ENCODE measurements around the gene EXOC3L4. TPM values are rescaled to one million over a fixed set of nuclear protein-coding genes. Genes with fewer than 3 reads are reported as not detected.

Gene EXOC3L4
- polyA plus RNA-seq, 3 donors: 2.3 to 8.3 (median 6.1) TPM

DNA sequence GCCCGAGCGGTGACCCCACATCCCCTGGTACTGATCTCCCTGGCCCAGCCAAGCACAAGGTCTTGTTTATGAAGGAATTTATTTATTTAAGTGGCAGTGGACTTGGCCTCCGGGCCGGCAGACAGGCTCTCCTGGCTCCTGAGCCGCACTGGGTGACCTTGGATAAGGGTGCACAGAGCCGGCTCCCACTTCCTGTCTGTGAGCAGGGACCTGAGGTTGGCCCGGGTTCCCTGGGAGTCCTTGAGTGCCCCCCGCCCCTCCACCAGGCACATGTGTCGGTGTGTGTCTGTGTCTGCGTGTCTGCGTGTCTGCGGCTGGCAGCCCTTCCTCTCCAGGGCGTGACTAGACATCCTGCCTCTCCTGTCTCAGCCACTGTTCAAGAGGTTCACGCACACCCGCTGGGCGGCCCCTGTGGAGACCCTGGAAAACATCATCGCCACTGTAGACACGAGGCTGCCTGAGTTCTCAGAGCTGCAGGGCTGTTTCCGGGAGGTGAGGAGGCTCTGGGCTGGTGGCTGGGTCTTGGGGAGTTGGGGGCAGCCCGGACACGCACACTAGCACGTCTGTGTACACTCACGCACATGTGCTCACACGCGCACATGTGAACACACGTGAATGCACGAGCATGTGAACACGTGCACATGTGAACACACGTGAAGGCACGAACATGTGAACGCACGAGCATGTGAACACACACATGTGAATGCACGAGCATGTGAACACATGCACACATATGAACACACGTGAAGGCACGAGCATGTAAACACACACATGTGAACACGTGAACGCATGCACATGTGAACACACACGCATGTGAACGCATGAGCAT lies 38.1 kb downstream of the EXOC3L4 start:
- no peak for DNase-seq

DNA sequence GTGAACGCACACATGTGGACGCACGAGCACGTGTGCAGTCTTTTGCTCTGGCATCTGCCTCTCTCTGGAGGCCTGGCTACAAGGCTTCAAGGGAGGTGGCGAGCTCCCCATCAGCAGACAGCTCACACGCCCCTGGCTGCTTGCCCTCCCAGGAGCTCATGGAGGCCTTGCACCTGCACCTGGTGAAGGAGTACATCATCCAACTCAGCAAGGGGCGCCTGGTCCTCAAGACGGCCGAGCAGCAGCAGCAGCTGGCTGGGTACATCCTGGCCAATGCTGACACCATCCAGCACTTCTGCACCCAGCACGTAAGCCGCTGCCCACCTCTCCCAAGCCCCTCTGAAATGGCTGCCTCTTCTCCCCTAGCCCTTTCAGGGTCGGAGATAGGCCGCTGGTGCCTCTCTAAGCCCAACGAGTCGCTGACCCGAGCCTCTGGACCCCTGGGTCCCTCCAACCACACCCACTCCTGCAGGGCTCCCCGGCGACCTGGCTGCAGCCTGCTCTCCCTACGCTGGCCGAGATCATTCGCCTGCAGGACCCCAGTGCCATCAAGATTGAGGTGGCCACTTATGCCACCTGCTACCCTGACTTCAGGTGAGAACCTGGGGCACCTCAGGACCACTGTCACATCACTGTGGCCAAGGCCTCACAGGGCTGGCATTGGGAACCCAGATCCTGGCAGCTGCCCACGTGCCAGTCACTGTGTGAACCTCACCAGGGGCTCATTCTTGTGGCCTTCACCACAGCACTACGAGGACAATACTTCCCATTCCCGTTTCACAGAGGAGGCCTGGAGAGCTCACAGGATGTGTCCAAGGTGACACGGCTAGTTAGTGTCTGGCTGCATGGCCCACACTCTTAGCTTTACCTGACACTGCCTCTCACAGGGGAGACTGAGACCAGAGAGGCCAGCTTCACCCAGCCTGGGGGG lies 39.0 kb downstream of the EXOC3L4 start:
- no peak for DNase-seq

DNA sequence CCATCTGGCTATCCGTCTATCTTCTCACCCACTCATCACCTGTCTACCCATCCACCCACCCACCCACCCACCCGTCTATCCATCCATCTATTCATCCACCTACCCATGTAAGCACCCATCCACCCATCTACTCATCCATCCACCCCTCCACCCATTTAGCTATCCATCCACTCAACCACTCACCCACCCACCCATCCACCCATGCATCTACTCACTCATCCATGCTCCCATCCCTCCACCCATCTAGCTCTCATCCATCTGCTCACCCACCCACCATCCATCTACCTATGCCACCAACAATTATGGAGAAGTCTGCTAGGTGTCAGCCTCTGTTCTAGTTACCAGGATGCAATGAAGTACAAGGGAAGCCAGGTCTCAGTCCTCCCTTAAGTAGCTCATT lies 39.9 kb downstream of the EXOC3L4 start:
- no peak for DNase-seq

DNA sequence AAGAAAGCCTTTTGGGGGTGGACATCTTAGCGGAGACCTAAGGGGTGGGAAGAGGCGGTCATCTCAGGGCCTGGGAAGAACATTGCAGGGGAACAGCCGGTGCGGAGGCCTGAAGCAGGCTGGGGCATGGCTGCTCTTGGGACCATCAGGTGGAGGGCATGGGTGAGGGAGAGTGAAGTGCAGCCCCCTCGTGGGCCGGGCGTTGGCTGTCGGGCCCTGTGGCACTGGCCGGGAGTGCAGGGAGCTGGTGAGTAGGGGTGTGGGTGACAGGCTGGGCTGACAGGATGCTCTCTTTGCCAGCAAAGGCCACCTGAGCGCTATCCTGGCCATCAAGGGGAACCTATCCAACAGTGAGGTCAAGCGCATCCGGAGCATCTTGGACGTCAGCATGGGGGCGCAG lies 40.4 kb downstream of the EXOC3L4 start:
- DNase-seq: no peak

DNA sequence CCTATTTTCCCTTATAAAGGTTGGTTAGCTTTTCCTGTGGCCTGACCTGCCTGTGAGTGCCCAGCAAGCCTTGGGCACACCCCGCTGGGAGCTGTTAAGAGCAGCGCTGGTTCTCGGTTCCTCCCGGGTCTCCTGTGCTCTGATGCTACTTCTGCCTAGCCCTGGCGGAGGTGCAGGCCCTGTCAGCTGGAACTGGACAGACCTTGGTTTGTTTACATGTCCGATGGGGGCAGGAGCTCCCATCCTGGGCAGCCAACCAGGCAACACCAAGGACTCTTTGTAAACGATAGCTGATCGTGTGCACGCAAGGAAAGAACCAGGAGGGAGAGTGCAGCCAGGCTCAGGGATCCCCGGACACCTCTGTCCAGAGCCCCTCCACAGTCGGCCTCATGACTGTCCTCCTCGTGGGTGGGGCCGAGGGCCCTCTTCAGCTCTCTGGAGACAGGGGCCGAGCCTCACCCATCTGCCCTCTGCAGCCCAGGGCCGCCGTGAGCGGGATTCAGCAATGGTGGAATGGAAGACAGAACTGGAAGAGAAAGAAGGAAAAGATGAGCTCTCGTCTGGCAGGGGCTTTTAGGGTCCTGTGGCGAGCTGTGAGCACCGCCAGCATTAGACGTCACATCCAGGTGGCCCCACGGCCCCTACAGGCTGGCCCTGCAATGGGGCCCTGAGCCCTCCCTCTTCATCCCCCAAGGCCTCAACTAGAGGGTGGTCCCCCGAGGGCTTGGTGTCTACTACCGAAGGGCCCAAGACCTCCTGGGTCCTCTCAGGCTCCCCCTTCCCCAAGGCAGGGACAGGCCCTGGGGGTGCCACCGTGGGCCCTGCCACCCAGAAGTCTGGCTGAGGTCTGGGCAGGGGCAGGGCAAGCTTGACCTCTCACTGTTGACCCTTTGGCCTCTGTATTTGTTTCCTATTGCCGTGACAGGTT lies 41.1 kb downstream of the EXOC3L4 start:
- no peak for DNase-seq

DNA sequence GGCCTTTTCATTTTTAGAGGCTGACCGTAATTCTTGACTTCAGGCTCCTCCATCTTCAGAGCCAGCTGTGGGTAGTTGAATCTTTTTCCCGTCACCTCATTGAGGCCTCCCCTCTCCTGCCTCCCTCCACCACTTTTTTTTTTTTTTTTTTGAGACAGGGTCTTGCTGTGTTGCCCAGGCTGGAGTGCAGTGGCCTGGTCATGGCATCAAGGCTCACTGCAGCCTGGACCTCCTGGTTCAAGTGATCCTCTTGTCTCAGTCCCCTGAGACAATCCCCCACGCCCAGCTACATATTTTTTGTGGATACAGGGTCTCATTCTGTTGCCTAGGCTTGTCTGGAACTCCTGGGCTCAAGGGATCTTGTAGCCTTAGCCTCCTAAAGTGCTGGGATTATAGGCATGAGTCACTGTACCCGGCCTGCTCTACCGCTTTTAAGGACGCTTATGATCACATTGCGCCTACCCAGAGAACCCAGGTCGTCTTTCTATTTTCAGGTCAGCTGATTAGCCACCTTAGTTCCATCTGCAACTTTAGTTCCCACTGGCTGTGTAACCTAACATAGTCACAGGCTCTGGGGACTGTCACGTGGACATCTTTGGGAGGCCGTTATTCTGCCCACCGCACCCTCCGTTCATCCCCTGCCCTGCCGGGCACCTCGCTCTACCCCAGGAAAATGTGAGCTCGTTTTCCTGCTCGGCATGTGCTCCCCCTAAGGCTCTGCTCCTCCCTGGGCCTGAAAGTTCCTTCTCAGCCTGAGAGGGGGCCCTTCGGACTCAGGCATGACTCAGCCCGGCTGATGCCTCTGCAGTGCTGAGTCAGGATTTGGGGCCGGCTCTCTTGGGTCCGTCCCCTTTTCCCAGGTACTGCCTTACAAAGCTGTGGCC lies 42.1 kb downstream of the EXOC3L4 start:
- no peak for DNase-seq

DNA sequence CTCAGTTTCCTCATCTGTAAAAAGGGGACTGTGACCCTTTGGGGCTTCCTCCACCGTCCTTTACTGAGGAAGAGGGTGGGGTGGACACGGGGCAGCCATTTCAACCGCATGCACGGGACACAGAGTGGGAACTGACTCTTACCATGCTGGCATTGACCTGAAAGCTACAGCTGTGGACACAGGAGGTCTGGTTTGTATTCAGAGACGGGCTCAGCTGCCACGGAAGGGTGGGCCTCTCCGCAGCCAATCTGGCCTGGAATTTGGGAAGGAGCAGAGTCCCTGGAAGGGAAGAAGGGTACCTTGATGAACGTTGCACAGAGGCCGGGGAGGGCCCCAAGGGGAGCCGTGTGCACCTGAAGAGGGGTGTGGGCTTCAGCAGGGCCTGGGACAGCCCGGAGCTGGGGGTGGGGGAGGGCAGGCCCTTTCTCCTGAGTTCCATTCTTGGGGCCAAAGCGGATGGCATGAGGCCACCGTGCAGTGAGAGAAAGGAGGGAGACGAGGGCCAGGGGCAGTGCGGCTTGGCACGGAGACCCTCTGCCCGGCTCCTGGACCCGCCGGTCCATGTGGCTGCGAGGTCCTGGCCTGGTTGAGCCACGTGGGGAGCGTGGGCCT lies 43.3 kb downstream of the EXOC3L4 start:
- DNase-seq: no peak

DNA sequence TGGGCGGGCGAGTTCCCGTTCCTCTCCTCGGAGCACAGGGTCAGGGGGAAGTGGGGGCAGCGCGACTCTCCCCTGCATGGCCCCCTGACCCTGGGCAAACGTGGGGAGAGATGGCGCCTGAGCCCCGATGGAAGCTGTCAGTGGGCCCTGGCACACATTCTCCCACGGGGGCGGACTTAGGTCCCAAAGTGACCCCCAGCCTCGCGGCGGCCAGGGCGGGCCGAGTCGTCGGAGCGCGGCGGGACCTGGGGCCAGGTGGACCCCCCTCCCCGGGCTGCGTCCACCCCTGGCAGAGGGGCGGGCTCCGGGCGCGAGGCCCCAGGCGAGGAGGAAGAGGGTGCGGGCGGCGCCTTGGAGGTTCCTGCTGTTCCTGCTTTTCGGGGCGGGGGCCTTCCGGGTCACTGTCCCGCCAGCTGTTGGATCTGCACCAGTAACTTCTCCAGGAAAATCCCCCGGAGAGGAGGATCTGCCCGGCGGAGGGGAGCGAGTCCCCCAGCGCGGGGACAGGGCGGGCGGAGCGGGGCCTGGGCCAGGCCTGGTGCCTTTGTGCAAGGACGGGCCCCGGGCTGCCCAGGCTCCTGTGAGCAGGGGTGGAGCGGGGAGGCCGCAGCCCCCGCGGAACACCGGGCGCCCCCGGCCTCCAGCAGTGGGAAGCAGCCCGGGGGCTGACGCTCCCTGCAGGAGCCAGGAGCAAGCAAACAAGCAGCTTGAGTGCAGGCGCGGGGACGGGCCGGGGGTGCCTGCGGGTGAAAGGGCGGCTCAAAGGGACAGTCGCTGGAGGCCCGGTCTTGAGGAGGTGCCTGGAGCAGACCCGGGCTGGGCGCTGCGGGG lies 44.0 kb downstream of the EXOC3L4 start:
- DNase-seq: no peak

DNA sequence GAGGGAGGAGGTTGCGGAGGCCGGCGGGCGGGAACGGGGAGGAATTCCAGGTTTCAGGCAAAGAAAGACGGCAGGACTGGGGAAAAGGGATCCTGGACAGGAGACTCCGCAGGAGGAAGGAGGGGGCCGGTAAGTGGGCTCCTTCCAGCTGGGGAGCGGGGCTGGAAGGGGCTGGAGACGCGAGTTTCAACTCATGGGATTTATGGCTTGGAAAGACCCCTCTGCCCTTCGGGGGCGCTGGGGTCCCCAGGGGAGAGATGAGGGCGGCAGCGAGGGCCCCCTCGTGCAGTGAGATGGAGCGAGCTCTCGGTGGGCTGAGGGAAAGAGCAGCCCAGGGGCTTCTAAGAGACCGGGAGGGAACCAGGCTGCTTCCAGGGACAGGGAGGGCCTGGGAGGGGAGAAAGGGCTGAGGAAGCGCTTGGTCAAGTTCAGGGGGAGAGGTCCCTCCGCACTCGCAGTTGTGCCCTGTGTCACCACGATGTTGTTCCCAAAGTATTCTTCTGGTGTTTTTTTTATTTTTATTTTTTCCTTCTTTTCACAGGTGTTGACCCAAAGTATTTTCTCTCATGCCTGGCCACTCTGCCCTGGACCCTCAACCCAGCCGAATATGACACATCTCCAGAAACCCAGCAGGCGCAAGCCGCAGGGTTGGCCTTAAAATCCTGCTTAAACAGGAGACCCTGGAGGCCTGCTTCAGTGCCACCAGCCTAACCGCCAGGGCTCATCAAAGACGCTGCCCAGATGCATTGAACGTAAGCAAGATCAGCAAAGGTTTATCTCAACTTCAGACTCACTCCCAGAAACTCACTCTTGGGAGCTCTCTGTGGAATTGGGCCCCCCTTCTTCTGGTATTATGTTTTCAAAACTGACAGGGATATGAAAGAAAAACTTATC lies 44.9 kb downstream of the EXOC3L4 start:
- DNase-seq: no peak

DNA sequence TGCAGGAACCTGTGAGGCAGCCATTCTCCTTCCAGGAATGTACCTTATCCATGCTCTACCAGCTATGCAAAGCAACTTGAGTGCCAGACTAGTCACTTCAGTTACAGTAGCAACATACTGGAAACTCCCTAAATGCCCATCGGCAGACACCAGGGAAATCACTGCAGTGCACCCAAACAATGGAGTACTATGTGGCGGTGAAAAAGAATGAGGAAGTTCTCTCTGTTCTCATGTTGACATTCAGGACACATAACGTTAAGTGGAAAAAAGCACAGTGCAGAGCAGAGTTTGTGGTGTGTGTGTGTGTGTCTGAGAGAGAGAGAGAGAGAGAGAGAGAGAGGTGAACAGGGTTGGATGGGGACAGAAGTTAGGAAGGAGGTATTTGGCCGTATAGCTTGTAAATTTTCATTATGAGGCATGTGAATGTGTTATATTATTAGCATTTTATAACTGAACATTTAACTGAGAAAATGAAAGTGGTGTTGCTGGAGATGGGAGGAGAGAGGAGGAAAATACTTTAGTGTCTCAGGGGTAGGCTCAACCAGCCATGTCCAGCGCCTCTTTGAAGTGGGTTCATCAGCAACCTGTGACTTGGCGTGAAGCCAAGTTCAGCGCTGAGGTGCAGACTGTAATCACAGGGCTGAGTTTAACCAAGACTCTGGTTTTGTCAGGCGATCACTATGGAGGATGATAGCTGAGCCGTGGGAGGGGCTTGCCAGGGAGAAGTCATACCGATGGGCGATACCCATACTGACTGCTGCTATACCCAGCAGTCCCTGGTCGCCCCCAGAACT lies 46.0 kb downstream of the EXOC3L4 start:
- DNase-seq: no peak

DNA sequence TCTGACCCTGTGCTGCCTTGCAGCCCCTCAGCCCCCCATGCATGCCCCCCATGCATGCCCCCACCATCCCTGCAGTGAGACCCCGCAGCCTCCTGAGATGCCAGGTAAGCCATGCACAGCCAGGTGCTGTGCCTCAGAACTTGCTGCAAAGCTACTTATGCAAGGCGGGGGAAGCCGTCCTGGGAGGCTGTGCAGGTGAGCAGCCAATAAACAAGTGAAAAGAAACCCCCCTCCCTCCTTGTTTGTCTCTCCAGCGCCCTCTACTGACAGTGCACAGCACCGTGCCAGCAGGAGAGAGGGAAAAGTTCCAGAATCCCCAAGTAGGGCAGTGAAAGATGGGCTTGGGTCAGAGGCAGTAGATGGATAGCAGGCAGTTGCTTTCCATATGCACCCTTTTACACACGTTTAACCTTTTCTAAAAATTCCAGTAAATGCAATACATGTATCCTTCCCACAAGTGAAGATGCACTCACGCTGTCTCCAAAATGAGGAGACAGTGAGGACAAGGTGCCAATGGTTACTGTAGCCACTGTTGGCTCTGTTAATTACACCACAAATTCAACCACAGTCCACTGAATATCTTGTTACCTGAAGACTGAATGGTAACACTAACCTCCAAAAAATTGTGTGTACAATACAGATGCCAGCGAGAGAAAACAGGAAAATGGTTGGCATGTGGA lies 46.7 kb downstream of the EXOC3L4 start:
- no peak for DNase-seq

DNA sequence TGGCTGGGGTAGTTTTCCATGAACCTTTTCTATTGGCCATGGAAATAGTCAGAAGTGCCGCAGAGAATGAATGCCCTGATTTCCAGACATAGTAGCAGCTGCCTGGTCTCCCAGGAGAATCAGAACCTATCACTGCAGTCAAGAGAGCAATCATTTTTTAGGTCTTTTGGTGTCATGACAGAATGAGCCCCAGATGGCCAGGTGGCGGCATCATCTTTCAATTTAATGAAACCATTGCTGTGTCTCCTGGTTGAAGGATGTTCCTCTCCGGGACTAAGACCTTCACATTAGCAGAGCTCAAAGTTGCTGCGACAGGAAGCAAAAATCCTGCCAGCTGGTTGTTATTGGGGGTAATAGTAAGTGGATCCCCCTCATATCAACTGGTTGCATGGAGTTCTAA lies 47.5 kb downstream of the EXOC3L4 start:
- DNase-seq: no peak

DNA sequence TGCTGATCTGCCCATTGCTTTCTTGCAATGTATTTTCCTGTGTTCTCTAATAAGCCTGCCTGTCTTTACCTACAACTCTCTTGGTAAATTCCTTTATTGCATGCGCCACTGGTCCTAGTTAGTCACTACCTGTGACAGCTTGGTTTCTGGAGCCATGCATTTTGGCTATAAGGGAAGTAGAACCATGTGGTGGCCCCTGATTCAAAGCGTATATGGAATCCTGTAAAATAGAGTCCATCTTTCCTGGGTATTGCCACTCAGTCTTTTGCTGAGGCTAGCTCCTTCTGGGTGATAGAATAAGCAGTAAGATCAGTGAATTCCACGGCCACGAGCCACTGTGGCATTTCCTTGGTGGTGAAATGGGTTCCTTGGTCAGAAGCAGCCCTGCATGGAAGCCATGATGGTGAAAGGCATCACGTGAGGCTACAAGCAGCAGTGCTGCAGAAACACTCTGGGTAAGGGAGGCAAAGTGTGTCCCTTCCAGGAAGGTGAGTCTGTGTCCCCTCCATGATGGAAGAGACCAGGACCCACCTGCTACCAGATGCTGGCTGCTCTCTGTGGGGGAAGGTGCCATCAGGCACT lies 48.3 kb downstream of the EXOC3L4 start:
- DNase-seq: no peak

DNA sequence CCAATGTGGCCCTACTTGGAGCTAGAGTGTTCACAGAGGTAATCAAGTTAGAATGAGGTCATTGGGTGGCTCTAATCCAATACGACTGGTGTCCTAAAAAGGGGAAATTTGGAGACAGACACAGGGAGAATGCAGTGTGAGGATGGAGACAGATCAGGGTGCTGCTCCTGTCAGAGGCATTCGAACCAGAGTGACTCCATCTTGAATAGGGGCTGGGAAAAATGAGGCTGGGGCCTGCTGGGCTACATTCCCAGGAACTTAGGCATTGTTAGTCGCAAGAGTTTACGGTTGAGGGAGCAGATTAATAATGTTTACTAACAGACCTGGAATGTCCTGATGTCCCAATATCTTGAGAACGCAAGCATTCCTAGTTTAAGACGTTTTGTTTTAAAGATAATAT lies 49.0 kb downstream of the EXOC3L4 start:
- DNase-seq: no peak

DNA sequence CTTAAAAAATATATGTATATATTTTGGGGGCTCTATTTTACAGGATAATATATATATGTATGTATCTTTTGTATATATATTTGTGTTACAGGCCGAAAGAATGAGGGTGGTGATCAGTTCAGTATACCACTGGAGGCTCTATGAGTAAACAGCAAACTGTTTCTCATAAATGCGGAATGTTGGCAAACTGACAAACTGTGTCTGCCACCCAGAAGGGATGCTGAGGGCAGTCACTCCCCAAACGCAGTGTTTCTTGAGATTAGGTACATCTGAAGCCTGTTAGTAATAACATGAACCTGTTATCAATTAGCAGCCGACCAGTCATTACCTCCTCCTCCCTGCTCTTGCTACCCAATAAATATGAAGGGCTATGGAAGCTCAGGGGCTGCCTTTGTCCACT lies 49.6 kb downstream of the EXOC3L4 start:
- DNase-seq: no peak

DNA sequence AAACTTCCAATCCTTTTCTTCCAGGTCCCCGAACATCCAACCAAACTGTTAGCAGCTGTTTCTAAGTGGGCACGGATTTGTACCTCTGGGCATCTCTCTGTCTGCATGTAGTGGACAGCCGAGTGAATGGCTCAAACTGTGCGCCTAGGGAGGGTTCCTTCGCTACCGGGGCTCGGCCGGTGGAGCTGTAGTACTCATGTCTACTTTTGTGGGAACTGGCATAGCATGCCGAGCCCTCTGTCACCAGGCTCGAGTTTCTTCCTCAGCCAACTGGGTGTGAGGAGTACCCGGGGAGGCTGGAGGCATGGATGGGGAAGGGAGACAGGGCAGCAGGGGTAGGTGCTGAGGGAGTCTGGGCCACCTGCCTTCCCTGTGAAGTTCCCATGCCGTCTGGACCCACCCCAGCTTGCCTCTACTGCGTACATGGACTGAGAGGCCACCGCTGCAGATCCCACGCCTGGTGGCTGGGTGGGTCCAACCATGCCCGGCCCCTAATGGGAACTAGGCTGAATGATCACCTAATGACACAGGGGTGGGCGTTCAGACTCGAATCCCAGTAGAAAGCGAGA lies 51.7 kb downstream of the EXOC3L4 start:
- DNase-seq: no peak
